Measurements from ENCODE around the gene LHX1.

DNA sequence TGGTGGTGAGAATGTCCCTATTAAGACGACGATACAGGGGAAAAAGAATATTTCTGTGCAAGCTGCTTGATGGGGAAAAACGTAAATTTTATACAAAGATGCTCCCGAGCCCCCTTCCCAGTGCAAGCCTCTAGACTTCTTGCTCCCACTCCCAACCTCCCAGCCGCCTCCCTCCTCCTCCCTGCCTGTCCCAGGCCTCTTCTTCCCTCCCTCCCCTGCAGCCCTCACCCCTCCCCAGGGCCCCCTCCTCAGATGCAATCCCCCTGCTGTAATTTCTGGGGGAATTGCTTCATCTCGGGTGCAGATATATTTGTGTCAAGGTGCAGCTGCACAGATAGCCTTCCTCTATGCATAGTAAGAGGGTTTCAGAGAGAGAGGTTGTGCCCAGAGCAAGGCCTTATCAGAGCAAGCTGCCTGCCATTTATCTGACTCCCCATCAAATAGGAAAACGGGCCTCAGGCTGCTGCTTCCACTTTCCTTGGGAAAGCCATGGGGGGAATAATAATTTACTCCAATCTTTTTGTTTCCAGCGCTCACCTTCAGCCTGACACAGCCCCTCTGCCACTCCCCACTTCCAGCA lies 47.4 kb upstream of the LHX1 start:
- TF ChIP-seq, protein P1, sequence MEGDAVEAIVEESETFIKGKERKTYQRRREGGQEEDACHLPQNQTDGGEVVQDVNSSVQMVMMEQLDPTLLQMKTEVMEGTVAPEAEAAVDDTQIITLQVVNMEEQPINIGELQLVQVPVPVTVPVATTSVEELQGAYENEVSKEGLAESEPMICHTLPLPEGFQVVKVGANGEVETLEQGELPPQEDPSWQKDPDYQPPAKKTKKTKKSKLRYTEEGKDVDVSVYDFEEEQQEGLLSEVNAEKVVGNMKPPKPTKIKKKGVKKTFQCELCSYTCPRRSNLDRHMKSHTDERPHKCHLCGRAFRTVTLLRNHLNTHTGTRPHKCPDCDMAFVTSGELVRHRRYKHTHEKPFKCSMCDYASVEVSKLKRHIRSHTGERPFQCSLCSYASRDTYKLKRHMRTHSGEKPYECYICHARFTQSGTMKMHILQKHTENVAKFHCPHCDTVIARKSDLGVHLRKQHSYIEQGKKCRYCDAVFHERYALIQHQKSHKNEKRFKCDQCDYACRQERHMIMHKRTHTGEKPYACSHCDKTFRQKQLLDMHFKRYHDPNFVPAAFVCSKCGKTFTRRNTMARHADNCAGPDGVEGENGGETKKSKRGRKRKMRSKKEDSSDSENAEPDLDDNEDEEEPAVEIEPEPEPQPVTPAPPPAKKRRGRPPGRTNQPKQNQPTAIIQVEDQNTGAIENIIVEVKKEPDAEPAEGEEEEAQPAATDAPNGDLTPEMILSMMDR (IDR thresholded peaks at IDR 0.05): no peak
- TF ChIP-seq POLR2AphosphoS5 (IDR thresholded peaks at IDR 0.05): no peak
- TF ChIP-seq POLR2A (IDR thresholded peaks at IDR 0.05): no peak
